ENCODE results near the gene MPP3.

DNA sequence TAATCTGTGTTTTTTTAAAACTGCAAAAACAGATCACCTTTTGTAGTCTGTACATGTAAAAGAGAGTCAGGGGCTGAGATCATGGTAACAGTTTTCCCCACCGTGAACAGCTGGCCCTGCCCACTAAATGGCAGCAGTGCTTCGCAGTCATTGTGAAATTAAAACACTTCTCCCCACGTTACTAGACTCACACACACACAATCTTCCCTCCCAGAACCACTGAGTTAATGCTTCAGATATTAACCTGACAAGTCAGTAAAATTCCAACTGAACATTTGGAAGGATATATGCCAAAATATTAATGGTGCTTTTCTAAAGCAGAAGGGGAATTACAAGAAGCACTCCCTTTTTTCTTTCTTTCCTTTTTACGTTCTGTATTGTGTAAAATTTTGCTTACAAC is 12.8 kb upstream of the MPP3 start:
- TF ChIP-seq TCF12 (IDR thresholded peaks at IDR 0.05; ENCODE audit: low read depth), result no peak
- TF ChIP-seq USF1 (IDR thresholded peaks at IDR 0.05), result no peak
- TF ChIP-seq, protein P1, sequence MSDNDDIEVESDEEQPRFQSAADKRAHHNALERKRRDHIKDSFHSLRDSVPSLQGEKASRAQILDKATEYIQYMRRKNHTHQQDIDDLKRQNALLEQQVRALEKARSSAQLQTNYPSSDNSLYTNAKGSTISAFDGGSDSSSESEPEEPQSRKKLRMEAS (IDR thresholded peaks at IDR 0.05), result no peak
- no peak for TF ChIP-seq CREB1 (IDR thresholded peaks at IDR 0.05; ENCODE audit: low read depth)
